Measurements from ENCODE around the gene PPP1R11. TPM values are rescaled to one million over a fixed set of nuclear protein-coding genes. Genes with fewer than 3 reads are reported as not detected.
A peak's percentile ranks its signal among the peaks of the same experiment; 100 is the strongest.

PPP1R11 gene
- total RNA-seq, 1 donor from 2014 or later, result 19.0 TPM

GRCh38 chr6:30053682-30054081, 13.3 kb upstream of the PPP1R11 start:
- TF ChIP-seq, protein P1, sequence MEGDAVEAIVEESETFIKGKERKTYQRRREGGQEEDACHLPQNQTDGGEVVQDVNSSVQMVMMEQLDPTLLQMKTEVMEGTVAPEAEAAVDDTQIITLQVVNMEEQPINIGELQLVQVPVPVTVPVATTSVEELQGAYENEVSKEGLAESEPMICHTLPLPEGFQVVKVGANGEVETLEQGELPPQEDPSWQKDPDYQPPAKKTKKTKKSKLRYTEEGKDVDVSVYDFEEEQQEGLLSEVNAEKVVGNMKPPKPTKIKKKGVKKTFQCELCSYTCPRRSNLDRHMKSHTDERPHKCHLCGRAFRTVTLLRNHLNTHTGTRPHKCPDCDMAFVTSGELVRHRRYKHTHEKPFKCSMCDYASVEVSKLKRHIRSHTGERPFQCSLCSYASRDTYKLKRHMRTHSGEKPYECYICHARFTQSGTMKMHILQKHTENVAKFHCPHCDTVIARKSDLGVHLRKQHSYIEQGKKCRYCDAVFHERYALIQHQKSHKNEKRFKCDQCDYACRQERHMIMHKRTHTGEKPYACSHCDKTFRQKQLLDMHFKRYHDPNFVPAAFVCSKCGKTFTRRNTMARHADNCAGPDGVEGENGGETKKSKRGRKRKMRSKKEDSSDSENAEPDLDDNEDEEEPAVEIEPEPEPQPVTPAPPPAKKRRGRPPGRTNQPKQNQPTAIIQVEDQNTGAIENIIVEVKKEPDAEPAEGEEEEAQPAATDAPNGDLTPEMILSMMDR (IDR thresholded peaks at IDR 0.05; ENCODE audit: insufficient read depth, low read length, severe bottlenecking), result no peak
- DNase-seq (ENCODE audit: low read depth) (no peak), FAIRE-seq (no peak)
- no peak overlapping the region for H3K4me3 ChIP-seq (ENCODE audit: low read depth, low read length)
- no peaks in the 10 kb centered on the region for H3K27me3 ChIP-seq (ENCODE audit: control insufficient read depth, insufficient read depth, low read length)
- H3K36me3 ChIP-seq (ENCODE audit: control insufficient read depth, insufficient read depth, low read length), result peaks cover 3% of the 10 kb centered on the region

DNA sequence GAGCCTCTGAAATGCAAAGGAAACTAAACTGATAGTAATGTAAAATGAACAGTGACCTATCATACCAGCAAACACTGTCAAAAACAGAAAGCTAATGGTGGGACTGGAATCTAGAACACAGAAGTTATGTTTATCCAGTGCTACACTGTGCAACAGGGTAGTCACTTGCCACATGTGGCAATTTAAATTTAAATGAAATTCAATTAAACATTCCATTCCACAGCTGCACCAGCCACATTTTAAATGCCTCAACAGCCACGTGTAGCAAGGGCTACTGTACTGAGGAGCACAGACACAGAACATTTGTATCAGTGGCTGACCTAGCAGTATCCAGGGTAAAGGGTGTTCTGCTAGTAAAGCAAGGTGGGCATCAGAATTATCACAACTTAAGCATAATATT, 11.5 kb upstream of the PPP1R11 start:
- no peaks in the 10 kb centered on the region for H3K27me3 ChIP-seq (ENCODE audit: control insufficient read depth, insufficient read depth, low read length)
- H3K4me3 ChIP-seq (ENCODE audit: low read depth, low read length), result no peak overlapping the region
- no peak for FAIRE-seq
- H3K36me3 ChIP-seq (ENCODE audit: control insufficient read depth, insufficient read depth, low read length), result peaks cover 3% of the 10 kb centered on the region
- DNase-seq (ENCODE audit: low read depth), result no peak
- TF ChIP-seq, protein P1 (IDR thresholded peaks at IDR 0.05; ENCODE audit: insufficient read depth, low read length, severe bottlenecking), result no peak

- TF ChIP-seq, protein P1 (IDR thresholded peaks at IDR 0.05; ENCODE audit: insufficient read depth, low read length, severe bottlenecking), result no peak
- FAIRE-seq, result no peak
- no peak for DNase-seq (ENCODE audit: low read depth)
- peak overlapping the region; percentile 73 for H3K4me3 ChIP-seq (ENCODE audit: low read depth, low read length)
- H3K36me3 ChIP-seq (ENCODE audit: control insufficient read depth, insufficient read depth, low read length), result no peaks in the 10 kb centered on the region
- no peaks in the 10 kb centered on the region for H3K27me3 ChIP-seq (ENCODE audit: control insufficient read depth, insufficient read depth, low read length)
Measured at GRCh38 chr6:30060606-30061091, 6.3 kb upstream of the PPP1R11 start.

DNA sequence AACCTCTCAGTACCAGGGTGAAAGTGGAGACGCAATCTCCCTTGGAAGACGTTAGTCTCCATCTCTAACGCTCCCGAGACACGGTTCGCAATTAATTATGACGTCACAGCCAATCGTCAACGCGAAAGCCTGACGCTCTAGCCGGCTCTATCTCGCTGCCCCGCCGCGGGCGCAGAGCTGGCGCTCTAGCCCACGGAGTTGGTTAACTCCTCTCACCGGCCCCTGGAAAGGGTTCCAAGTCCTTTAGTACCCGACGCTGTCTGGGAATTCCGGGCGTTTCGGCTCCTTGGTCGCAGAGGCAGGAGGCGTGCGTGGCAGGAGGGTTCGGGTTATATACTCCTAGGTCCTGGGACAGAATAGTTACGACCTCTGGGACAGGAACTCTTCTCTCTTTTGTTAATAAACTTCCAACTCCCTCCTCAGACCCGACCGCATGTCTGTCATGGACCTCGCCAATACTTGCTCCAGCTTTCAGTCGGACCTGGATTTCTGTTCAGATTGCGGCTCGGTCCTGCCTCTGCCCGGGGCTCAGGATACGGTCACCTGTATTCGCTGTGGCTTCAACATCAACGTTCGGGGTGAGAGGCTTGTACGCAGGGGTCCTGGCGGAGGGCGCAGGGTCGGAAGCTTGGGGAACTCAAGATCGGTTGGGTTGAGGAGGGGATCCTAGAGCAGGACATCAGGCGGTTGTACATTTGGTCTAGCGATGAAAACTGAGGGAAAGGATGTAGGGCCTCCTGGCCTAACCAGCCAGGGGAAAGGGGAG, 5.7 kb upstream of the PPP1R11 start, which contains the start of gene POLR1H:
Gene POLR1H (plus strand): TSS at position 174 of the 766 bp plus-strand sequence. CDS start 260 bp downstream, at position 434.
- DNase-seq (ENCODE audit: low read depth) (peak; percentile 89), FAIRE-seq (no peak)
- TF ChIP-seq, protein P1 (IDR thresholded peaks at IDR 0.05; ENCODE audit: insufficient read depth, low read length, severe bottlenecking), result no peak
- Histone ChIP-seq H3K4me3 (ENCODE audit: low read depth, low read length) (peak within 1 kb of the TSS; percentile 73), H3K36me3 (ENCODE audit: control insufficient read depth, insufficient read depth, low read length) (no peaks in the 10 kb centered on the region), H3K27me3 (ENCODE audit: control insufficient read depth, insufficient read depth, low read length) (no peaks in the 10 kb centered on the region)

DNA sequence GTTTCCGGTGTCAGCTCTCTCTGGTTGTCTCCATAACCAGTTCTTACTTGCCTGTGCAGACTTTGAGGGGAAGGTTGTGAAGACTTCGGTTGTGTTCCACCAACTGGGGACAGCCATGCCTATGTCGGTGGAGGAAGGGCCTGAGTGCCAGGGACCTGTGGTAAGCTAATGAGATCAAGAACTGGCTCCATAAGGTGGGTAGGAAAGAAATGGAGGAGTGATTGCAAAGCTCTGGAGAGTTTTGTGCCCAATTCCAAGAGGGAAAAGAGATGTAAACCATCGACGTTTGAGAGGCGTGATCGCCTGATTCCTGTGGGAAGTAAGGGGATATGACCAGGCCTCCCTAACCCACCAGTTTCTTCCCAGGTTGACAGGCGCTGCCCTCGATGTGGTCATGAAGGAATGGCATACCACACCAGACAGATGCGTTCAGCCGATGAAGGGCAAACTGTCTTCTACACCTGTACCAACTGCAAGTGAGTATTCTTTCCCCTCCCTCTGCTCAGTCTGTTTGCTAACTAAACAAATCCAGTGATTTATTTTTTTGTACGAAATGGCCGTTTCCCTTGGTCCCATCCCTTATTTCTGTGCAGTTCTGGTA, 5.0 kb upstream of the PPP1R11 start:
- peak overlapping the region; percentile 73 for H3K4me3 ChIP-seq (ENCODE audit: low read depth, low read length)
- DNase-seq (ENCODE audit: low read depth) (peak; percentile 38), FAIRE-seq (no peak)

More for the DNA sequence above, 5.0 kb upstream of the PPP1R11 start:
- TF ChIP-seq, protein P1 (IDR thresholded peaks at IDR 0.05; ENCODE audit: insufficient read depth, low read length, severe bottlenecking), result no peak
- H3K27me3 ChIP-seq (ENCODE audit: control insufficient read depth, insufficient read depth, low read length), result no peaks in the 10 kb centered on the region
- no peaks in the 10 kb centered on the region for H3K36me3 ChIP-seq (ENCODE audit: control insufficient read depth, insufficient read depth, low read length)

All from bronchial epithelial cell (primary cell).